NCI-H1105 (cell line): Measurements from ENCODE around the gene MS4A3.
"Not testable (repeated sequence)": the region's sequence is repeated elsewhere in the genome, so short reads cannot be mapped to it uniquely, and the experiment has no call there.

Experiments
- DNase-seq: peaks from one replicate; lab custom pipeline; 2025; lab: John Stamatoyannopoulos, UW

MS4A3 gene

GRCh38 chr11:60095477-60096120 is 39.1 kb downstream of the MS4A3 start:
- DNase-seq = no peak

- no peak for DNase-seq
Measured at GRCh38 chr11:60097189-60097588, 40.7 kb downstream of the MS4A3 start.

- no peak for DNase-seq
Measured at GRCh38 chr11:60098508-60098907, 42.0 kb downstream of the MS4A3 start.

- no peak for DNase-seq
Measured at GRCh38 chr11:60100516-60100915, 44.1 kb downstream of the MS4A3 start.

GRCh38 chr11:60101368-60101767 is 44.9 kb downstream of the MS4A3 start:
- DNase-seq = not testable (repeated sequence)

GRCh38 chr11:60104471-60105115 is 48.1 kb downstream of the MS4A3 start:
- peak; percentile 29 for DNase-seq

GRCh38 chr11:60108631-60109030 is 52.2 kb downstream of the MS4A3 start:
- DNase-seq = not testable (repeated sequence)

- no peak for DNase-seq
Measured at GRCh38 chr11:60111793-60112192, 55.3 kb downstream of the MS4A3 start.

- DNase-seq = no peak
Measured at GRCh38 chr11:60116996-60117790, 60.7 kb downstream of the MS4A3 start.

- DNase-seq = no peak
Measured at GRCh38 chr11:60118338-60118737, 61.9 kb downstream of the MS4A3 start.

GRCh38 chr11:60119710-60120109 is 63.2 kb downstream of the MS4A3 start:
- no peak for DNase-seq
